HL-60 (cell line): ENCODE results near the gene SH3BP2.

Source experiments
- CTCF ChIP-seq: IDR thresholded peaks from one replicate; pipeline ENCODE4 v1.5.1; 2011; ENCODE audit warnings: low read length, control low read depth, inconsistent platforms; ENCODE audit not compliant: insufficient read depth
- GABPA ChIP-seq: IDR thresholded peaks from 2 replicates; pipeline ENCODE4 v1.6.1; 2012; ENCODE audit warnings: low read depth
- POLR2AphosphoS5 ChIP-seq: IDR thresholded peaks from 2 replicates; pipeline ENCODE4 v1.6.1; 2012; ENCODE audit warnings: low read depth
- REST ChIP-seq: IDR thresholded peaks from 2 replicates; pipeline ENCODE4 v1.6.1; 2012; ENCODE audit warnings: low read depth; ENCODE audit not compliant: insufficient replicate concordance
- SPI1 ChIP-seq: IDR thresholded peaks from 2 replicates; pipeline ENCODE4 v1.6.1; 2012; ENCODE audit warnings: low read depth, mild to moderate bottlenecking, borderline replicate concordance

DNA sequence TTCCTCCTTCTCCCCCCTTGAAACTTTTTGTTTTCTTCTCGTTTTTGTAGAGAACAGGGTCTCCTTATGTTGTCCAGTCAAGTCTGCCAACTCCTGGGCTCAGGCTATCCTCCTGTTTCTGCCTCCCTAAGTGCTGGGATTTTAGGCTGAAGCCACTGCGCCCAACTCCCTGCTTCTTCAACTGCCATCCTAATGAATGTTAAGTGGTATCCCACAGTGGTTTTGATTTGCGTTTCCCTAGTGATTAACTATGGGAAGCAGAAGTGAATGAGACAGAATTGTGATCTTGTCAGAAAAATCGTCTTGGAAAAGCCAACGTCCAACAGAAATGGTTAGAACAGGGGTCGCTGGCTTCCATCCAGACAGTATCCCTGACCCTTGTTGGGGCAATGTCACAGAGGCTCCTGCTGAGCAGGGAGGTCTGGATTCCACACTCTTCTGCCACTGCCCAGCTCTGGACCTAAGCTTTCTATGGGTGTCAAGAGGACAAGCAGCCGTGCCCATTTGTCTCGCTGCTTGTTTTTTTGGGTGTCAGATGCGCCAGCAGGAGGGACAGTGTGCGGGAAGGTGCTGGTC, 49.9 kb downstream of the SH3BP2 start:
- no peak for TF ChIP-seq CTCF
- TF ChIP-seq POLR2AphosphoS5: no peak
- TF ChIP-seq REST: no peak
- TF ChIP-seq GABPA: no peak
- TF ChIP-seq SPI1: no peak
